ENCODE data around the gene OPCML.

OPCML gene

GRCh38 chr11:133382131-133382812, 150.0 kb downstream of the OPCML start:
- Histone ChIP-seq H3K4me3 (ENCODE audit: low read depth, low read length) (no peak overlapping the region), H3K9ac (ENCODE audit: low read depth, low read length) (no peak overlapping the region), H3K36me3 (ENCODE audit: control insufficient read depth, insufficient read depth, low read length) (no peaks in the 10 kb centered on the region), H3K27me3 (ENCODE audit: control insufficient read depth, insufficient read depth, low read length) (no peaks in the 10 kb centered on the region), H3K9me3 (ENCODE audit: control insufficient read depth, insufficient read depth, low read length) (no peaks in the 10 kb centered on the region), H3K4me1 (ENCODE audit: control insufficient read depth, insufficient read depth, low read length) (peaks cover 3% of the 10 kb centered on the region)

- Histone ChIP-seq H3K36me3 (ENCODE audit: control insufficient read depth, insufficient read depth, low read length) (no peaks in the 10 kb centered on the region), H3K27me3 (ENCODE audit: control insufficient read depth, insufficient read depth, low read length) (no peaks in the 10 kb centered on the region), H3K9ac (ENCODE audit: low read depth, low read length) (no peak overlapping the region), H3K4me3 (ENCODE audit: low read depth, low read length) (no peak overlapping the region), H3K9me3 (ENCODE audit: control insufficient read depth, insufficient read depth, low read length) (no peaks in the 10 kb centered on the region), H3K4me1 (ENCODE audit: control insufficient read depth, insufficient read depth, low read length) (peaks cover 1% of the 10 kb centered on the region)
Observed at GRCh38 chr11:133381761-133382130, 150.6 kb downstream of the OPCML start.

- Histone ChIP-seq H3K36me3 (ENCODE audit: control insufficient read depth, insufficient read depth, low read length) (no peaks in the 10 kb centered on the region), H3K27me3 (ENCODE audit: control insufficient read depth, insufficient read depth, low read length) (no peaks in the 10 kb centered on the region), H3K9ac (ENCODE audit: low read depth, low read length) (no peak overlapping the region), H3K9me3 (ENCODE audit: control insufficient read depth, insufficient read depth, low read length) (no peaks in the 10 kb centered on the region), H3K4me3 (ENCODE audit: low read depth, low read length) (no peak overlapping the region), H3K4me1 (ENCODE audit: control insufficient read depth, insufficient read depth, low read length) (no peaks in the 10 kb centered on the region)
Observed at GRCh38 chr11:133366147-133366546, 166.2 kb downstream of the OPCML start.

- Histone ChIP-seq H3K36me3 (ENCODE audit: control insufficient read depth, insufficient read depth, low read length) (no peaks in the 10 kb centered on the region), H3K4me1 (ENCODE audit: control insufficient read depth, insufficient read depth, low read length) (no peaks in the 10 kb centered on the region), H3K27me3 (ENCODE audit: control insufficient read depth, insufficient read depth, low read length) (no peaks in the 10 kb centered on the region), H3K9me3 (ENCODE audit: control insufficient read depth, insufficient read depth, low read length) (no peaks in the 10 kb centered on the region), H3K9ac (ENCODE audit: low read depth, low read length) (no peak overlapping the region), H3K4me3 (ENCODE audit: low read depth, low read length) (no peak overlapping the region)
Observed at GRCh38 chr11:133362916-133363315, 169.4 kb downstream of the OPCML start.

- no peaks in the 10 kb centered on the region for H3K36me3 ChIP-seq (ENCODE audit: control insufficient read depth, insufficient read depth, low read length)
- H3K4me3 ChIP-seq (ENCODE audit: low read depth, low read length) = no peak overlapping the region
- H3K4me1 ChIP-seq (ENCODE audit: control insufficient read depth, insufficient read depth, low read length) = no peaks in the 10 kb centered on the region
- no peak overlapping the region for H3K9ac ChIP-seq (ENCODE audit: low read depth, low read length)
- no peaks in the 10 kb centered on the region for H3K9me3 ChIP-seq (ENCODE audit: control insufficient read depth, insufficient read depth, low read length)
- no peaks in the 10 kb centered on the region for H3K27me3 ChIP-seq (ENCODE audit: control insufficient read depth, insufficient read depth, low read length)
Observed at GRCh38 chr11:133362156-133362555, 170.1 kb downstream of the OPCML start.

- H3K4me1 ChIP-seq (ENCODE audit: control insufficient read depth, insufficient read depth, low read length) = no peaks in the 10 kb centered on the region
- no peak overlapping the region for H3K4me3 ChIP-seq (ENCODE audit: low read depth, low read length)
- no peaks in the 10 kb centered on the region for H3K36me3 ChIP-seq (ENCODE audit: control insufficient read depth, insufficient read depth, low read length)
- no peak overlapping the region for H3K9ac ChIP-seq (ENCODE audit: low read depth, low read length)
- H3K9me3 ChIP-seq (ENCODE audit: control insufficient read depth, insufficient read depth, low read length) = no peaks in the 10 kb centered on the region
- no peaks in the 10 kb centered on the region for H3K27me3 ChIP-seq (ENCODE audit: control insufficient read depth, insufficient read depth, low read length)
Observed at GRCh38 chr11:133361689-133361994, 170.7 kb downstream of the OPCML start.

- Histone ChIP-seq H3K27me3 (ENCODE audit: control insufficient read depth, insufficient read depth, low read length) (no peaks in the 10 kb centered on the region), H3K9ac (ENCODE audit: low read depth, low read length) (no peak overlapping the region), H3K4me1 (ENCODE audit: control insufficient read depth, insufficient read depth, low read length) (no peaks in the 10 kb centered on the region), H3K36me3 (ENCODE audit: control insufficient read depth, insufficient read depth, low read length) (no peaks in the 10 kb centered on the region), H3K9me3 (ENCODE audit: control insufficient read depth, insufficient read depth, low read length) (no peaks in the 10 kb centered on the region), H3K4me3 (ENCODE audit: low read depth, low read length) (no peak overlapping the region)
Observed at GRCh38 chr11:133360860-133361688, 171.2 kb downstream of the OPCML start.

GRCh38 chr11:133355095-133355494, 177.2 kb downstream of the OPCML start:
- Histone ChIP-seq H3K4me1 (ENCODE audit: control insufficient read depth, insufficient read depth, low read length) (no peaks in the 10 kb centered on the region), H3K27me3 (ENCODE audit: control insufficient read depth, insufficient read depth, low read length) (no peaks in the 10 kb centered on the region), H3K9ac (ENCODE audit: low read depth, low read length) (no peak overlapping the region), H3K4me3 (ENCODE audit: low read depth, low read length) (no peak overlapping the region), H3K9me3 (ENCODE audit: control insufficient read depth, insufficient read depth, low read length) (no peaks in the 10 kb centered on the region), H3K36me3 (ENCODE audit: control insufficient read depth, insufficient read depth, low read length) (no peaks in the 10 kb centered on the region)

GRCh38 chr11:133354069-133354468, 178.2 kb downstream of the OPCML start:
- Histone ChIP-seq H3K36me3 (ENCODE audit: control insufficient read depth, insufficient read depth, low read length) (no peaks in the 10 kb centered on the region), H3K4me3 (ENCODE audit: low read depth, low read length) (no peak overlapping the region), H3K27me3 (ENCODE audit: control insufficient read depth, insufficient read depth, low read length) (no peaks in the 10 kb centered on the region), H3K9ac (ENCODE audit: low read depth, low read length) (no peak overlapping the region), H3K4me1 (ENCODE audit: control insufficient read depth, insufficient read depth, low read length) (no peaks in the 10 kb centered on the region), H3K9me3 (ENCODE audit: control insufficient read depth, insufficient read depth, low read length) (no peaks in the 10 kb centered on the region)

- H3K4me1 ChIP-seq (ENCODE audit: control insufficient read depth, insufficient read depth, low read length) = no peaks in the 10 kb centered on the region
- H3K27me3 ChIP-seq (ENCODE audit: control insufficient read depth, insufficient read depth, low read length) = no peaks in the 10 kb centered on the region
- H3K9ac ChIP-seq (ENCODE audit: low read depth, low read length) = no peak overlapping the region
- no peaks in the 10 kb centered on the region for H3K9me3 ChIP-seq (ENCODE audit: control insufficient read depth, insufficient read depth, low read length)
- no peak overlapping the region for H3K4me3 ChIP-seq (ENCODE audit: low read depth, low read length)
- H3K36me3 ChIP-seq (ENCODE audit: control insufficient read depth, insufficient read depth, low read length) = no peaks in the 10 kb centered on the region
Observed at GRCh38 chr11:133350045-133350444, 182.3 kb downstream of the OPCML start.

- H3K4me1 ChIP-seq (ENCODE audit: control insufficient read depth, insufficient read depth, low read length) = no peaks in the 10 kb centered on the region
- H3K27me3 ChIP-seq (ENCODE audit: control insufficient read depth, insufficient read depth, low read length) = no peaks in the 10 kb centered on the region
- H3K36me3 ChIP-seq (ENCODE audit: control insufficient read depth, insufficient read depth, low read length) = no peaks in the 10 kb centered on the region
- H3K9ac ChIP-seq (ENCODE audit: low read depth, low read length) = no peak overlapping the region
- H3K4me3 ChIP-seq (ENCODE audit: low read depth, low read length) = no peak overlapping the region
- H3K9me3 ChIP-seq (ENCODE audit: control insufficient read depth, insufficient read depth, low read length) = no peaks in the 10 kb centered on the region
Observed at GRCh38 chr11:133347988-133348387, 184.3 kb downstream of the OPCML start.

- H3K4me3 ChIP-seq (ENCODE audit: low read depth, low read length) = no peak overlapping the region
- no peak overlapping the region for H3K9ac ChIP-seq (ENCODE audit: low read depth, low read length)
- H3K9me3 ChIP-seq (ENCODE audit: control insufficient read depth, insufficient read depth, low read length) = no peaks in the 10 kb centered on the region
- H3K4me1 ChIP-seq (ENCODE audit: control insufficient read depth, insufficient read depth, low read length) = no peaks in the 10 kb centered on the region
- H3K36me3 ChIP-seq (ENCODE audit: control insufficient read depth, insufficient read depth, low read length) = no peaks in the 10 kb centered on the region
- no peaks in the 10 kb centered on the region for H3K27me3 ChIP-seq (ENCODE audit: control insufficient read depth, insufficient read depth, low read length)
Observed at GRCh38 chr11:133346137-133346536, 186.2 kb downstream of the OPCML start.
